Prostate gland (tissue), 2 donors: ENCODE data around the gene DLGAP1. TPM values are rescaled to one million over a fixed set of nuclear protein-coding genes. Genes with fewer than 3 reads are reported as not detected.
"Not testable (repeated sequence)": the region's sequence is repeated elsewhere in the genome, so short reads cannot be mapped to it uniquely, and the experiment has no call there.

Experiments used
- DNase-seq: peaks from one replicate; pipeline ENCODE4 v3.0.0-alpha.2; 2019; ENCODE audit warnings: low spot score
- H3K27ac ChIP-seq, 2 donors: fragments of 200-600 bp; sonication (generic); 2 replicates each; pipeline ENCODE4 v1.5.1; 2017 to 2019
- H3K27me3 ChIP-seq: fragments of 200-600 bp; sonication (generic); replicated peaks from 2 replicates; pipeline ENCODE4 v1.5.1; 2019; ENCODE audit not compliant: insufficient read depth
- H3K36me3 ChIP-seq, 2 donors: fragments of 200-600 bp; sonication (generic); 1 replicate in 1 of 2; 2 replicates in 1 of 2; pipeline versions ENCODE4 v1.5.1 to v1.8.1; 2017 to 2019
- H3K4me1 ChIP-seq: fragments of 200-600 bp; sonication (generic); replicated peaks from 2 replicates; pipeline ENCODE4 v1.5.1; 2019
- H3K4me3 ChIP-seq, 2 donors: fragments of 200-600 bp; sonication (generic); 2 replicates each; pipeline ENCODE4 v1.5.1; 2017 to 2019
- H3K9me3 ChIP-seq: fragments of 200-600 bp; sonication (generic); 2 replicates; pipeline ENCODE4 v1.5.1; 2017
- POLR2A ChIP-seq: fragments of 450-650 bp; IDR thresholded peaks from one replicate; pipeline ENCODE4 v1.6.1; 2016; ENCODE audit warnings: antibody characterized with exemption, mild to moderate bottlenecking
- POLR2AphosphoS5 ChIP-seq: sonication (generic); formaldehyde crosslinking; IDR thresholded peaks from one replicate; pipeline ENCODE4 v1.6.1; 2017; ENCODE audit warnings: antibody characterized with exemption
- WGBS: methylation state at CpG from one replicate; pipeline ENCODE4 v1.1.5; 2018; 5-methylcytosine and 5-hydroxymethylcytosine counted together
- intact Hi-C: fragments of 100-400 bp; cut with DNase I; formaldehyde crosslinking; loops from one replicate; pipeline ENCODE4 v1.14.2; 2022
- total RNA-seq, 2 donors: library from RNA; depleted of rRNA; stranded (reverse); fragments of >200 nt; gene quantifications; one replicate each; pipeline ENCODE4 v1.1.0, GENCODE V29; 2016
- TF ChIP-seq, protein P1 (sequence below), 4 experiments: fragments of 200-600 bp in 2 of 4; fragments of 450-650 bp in 2 of 4; sonication (generic) in 2 of 4; IDR thresholded peaks; 1 replicate in 3 of 4; 2 replicates in 1 of 4; pipeline ENCODE4 v1.5.1; 2016 to 2019; ENCODE audit warnings: antibody characterized with exemption in 4 of 4, mild to moderate bottlenecking in 2 of 4, moderate library complexity in 2 of 4

DLGAP1 gene
- total RNA-seq, 2 donors from 2014 or later = 42.2 to 66.7 TPM

DNA sequence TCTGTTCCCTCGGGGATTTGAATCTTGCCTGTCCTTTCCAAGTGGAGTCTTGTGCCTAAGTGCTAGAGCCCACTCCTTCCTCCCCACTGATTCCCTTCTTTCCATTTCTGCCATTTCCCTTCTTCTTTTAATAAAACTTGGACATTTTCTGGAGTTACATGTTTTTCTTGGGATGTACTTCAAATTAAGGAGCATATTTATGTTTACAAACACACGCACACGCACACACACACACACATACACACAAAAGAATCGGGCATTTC is 850.9 kb downstream of the DLGAP1 start:
- no peak for DNase-seq
- Histone ChIP-seq H3K4me3 (no peak overlapping the region), H3K4me1 (peaks cover 20% of the 10 kb centered on the region), H3K27me3 (no peaks in the 10 kb centered on the region), H3K9me3 (no peaks in the 10 kb centered on the region), H3K36me3 (no peaks in the 10 kb centered on the region), H3K27ac (peak overlapping the region; percentile 85 to 88)
- TF ChIP-seq, protein P1, sequence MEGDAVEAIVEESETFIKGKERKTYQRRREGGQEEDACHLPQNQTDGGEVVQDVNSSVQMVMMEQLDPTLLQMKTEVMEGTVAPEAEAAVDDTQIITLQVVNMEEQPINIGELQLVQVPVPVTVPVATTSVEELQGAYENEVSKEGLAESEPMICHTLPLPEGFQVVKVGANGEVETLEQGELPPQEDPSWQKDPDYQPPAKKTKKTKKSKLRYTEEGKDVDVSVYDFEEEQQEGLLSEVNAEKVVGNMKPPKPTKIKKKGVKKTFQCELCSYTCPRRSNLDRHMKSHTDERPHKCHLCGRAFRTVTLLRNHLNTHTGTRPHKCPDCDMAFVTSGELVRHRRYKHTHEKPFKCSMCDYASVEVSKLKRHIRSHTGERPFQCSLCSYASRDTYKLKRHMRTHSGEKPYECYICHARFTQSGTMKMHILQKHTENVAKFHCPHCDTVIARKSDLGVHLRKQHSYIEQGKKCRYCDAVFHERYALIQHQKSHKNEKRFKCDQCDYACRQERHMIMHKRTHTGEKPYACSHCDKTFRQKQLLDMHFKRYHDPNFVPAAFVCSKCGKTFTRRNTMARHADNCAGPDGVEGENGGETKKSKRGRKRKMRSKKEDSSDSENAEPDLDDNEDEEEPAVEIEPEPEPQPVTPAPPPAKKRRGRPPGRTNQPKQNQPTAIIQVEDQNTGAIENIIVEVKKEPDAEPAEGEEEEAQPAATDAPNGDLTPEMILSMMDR (IDR thresholded peaks at IDR 0.05) = no peak
- no peak for TF ChIP-seq POLR2A
- TF ChIP-seq POLR2AphosphoS5 = no peak
- intact Hi-C loops = loop anchor here (2.0 kb wide), 1 partner anchor 153 kb away; the partner anchor contains the start of gene TGIF1
- 11% methylated on average over 4 of the region's 4 CpGs for WGBS

DNA sequence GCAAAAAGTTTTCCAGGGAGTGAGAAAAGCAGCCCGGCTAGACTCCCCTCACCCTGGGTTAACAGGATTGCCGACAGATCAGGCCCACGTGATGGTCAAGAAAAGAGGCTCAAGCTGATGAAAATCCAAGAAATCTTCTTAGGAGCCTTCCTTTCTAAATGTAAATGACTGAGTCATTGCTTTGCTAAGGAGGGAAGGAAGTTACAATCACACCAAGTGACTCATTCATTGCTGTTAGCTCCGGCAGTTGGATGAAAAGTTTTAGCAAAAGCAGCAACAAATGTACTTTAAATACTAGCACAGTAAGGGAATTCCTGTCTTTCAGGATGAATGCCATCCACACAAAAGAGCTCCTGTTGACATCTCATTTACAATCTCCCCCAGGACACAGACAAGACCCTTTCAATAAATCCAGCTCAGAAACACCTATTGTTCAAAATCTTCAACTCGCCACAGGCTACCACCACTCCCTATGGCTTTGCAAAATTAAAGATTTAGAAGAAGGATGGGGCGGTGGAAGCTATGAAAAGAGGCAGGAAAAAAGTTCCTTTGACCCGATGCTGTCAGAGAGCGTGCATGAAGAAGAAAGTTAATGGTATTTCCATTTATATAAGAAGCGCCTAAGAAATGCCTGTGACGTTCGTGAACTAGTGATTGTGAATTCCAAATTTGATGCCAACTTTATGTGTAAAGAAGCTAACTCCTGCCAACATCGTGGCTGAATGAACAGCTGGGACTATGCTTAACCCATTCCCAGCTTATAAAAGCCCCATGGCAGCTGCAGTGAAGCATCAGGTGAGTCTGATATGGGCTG is 851.5 kb downstream of the DLGAP1 start:
- no peaks in the 10 kb centered on the region for H3K9me3 ChIP-seq
- TF ChIP-seq POLR2AphosphoS5 (peak; percentile 32), POLR2A (peak; percentile 41)
- TF ChIP-seq, protein P1 (IDR thresholded peaks at IDR 0.05) = no peak
- peak overlapping the region; percentile 7 to 24 for H3K4me3 ChIP-seq
- DNase-seq = peak; percentile 53
- WGBS = 2% methylated on average over 12 of the region's 12 CpGs
- peak overlapping the region; percentile 85 to 88 for H3K27ac ChIP-seq
- H3K36me3 ChIP-seq = no peaks in the 10 kb centered on the region
- intact Hi-C loops = loop anchor here (2.0 kb wide), 1 partner anchor 153 kb away; the partner anchor contains the start of gene TGIF1
- H3K27me3 ChIP-seq = no peaks in the 10 kb centered on the region
- H3K4me1 ChIP-seq = peaks cover 20% of the 10 kb centered on the region

DNA sequence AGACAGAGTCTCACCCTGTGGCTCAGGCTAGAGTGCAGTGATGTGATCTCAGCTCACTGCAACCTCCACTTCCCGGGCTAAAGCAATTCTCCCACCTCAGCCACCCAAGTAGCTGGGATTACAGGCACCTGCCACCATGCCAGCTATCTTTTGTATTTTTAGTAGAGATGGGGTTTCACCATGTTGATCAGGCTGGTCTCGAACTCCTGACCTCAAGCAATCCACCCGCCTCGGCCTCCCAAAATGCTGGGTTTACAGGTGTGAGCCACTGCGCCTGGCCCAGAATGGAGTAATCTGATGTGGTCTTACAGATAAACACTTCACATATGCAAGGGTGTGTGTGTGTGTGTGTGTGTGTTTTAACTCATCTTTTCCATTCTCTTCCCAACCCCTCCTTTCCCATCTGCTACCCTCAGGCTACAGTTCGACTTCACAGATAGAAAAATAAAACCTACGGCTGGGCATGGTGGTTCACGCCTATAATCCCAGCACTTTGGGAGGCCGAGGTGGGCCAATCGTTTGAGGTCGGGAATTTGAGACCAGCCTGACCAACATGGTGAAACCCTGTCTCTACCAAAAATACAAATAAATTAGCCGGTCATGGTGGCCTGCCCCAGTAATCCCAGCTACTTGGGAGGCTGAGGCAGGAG is 853.9 kb downstream of the DLGAP1 start:
- H3K27ac ChIP-seq, H3K36me3 ChIP-seq, H3K9me3 ChIP-seq, H3K4me3 ChIP-seq, H3K27me3 ChIP-seq, DNase-seq, intact Hi-C loops: not testable (repeated sequence)
- H3K4me1 ChIP-seq = peaks cover 22% of the 10 kb centered on the region
- 95% methylated on average over 12 of the region's 12 CpGs for WGBS

DNA sequence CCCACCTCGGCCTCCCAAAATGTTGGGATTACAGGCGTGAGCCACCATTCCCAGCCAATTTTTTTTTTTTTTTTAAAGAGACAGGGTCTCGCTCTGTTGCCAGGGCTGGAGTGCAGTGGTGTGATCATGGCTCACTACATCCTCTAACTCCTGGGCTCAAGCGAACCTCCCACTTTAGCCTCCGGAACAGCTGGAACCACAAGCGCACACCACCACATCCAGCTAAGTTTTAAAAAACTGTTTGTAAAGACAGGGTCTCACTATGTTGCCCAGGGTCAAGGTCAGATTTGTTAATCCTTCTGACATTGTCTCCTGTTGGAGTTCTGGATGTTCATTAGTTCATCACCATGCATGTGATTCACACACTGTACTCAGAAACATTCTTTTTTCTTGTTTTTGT is 855.2 kb downstream of the DLGAP1 start:
- no peaks in the 10 kb centered on the region for H3K36me3 ChIP-seq
- H3K27ac ChIP-seq = no peak overlapping the region
- H3K27me3 ChIP-seq = no peaks in the 10 kb centered on the region
- intact Hi-C loops = loop anchor here (5.0 kb wide), 1 partner anchor 443 kb away; no protein-coding TSS in a partner anchor
- peaks cover 24% of the 10 kb centered on the region for H3K4me1 ChIP-seq
- WGBS = 94% methylated on average over 6 of the region's 6 CpGs
- H3K4me3 ChIP-seq = no peak overlapping the region
- H3K9me3 ChIP-seq = no peaks in the 10 kb centered on the region
- TF ChIP-seq, protein P1 (IDR thresholded peaks at IDR 0.05) = no peak
- no peak for TF ChIP-seq POLR2AphosphoS5
- TF ChIP-seq POLR2A = no peak
- no peak for DNase-seq

DNA sequence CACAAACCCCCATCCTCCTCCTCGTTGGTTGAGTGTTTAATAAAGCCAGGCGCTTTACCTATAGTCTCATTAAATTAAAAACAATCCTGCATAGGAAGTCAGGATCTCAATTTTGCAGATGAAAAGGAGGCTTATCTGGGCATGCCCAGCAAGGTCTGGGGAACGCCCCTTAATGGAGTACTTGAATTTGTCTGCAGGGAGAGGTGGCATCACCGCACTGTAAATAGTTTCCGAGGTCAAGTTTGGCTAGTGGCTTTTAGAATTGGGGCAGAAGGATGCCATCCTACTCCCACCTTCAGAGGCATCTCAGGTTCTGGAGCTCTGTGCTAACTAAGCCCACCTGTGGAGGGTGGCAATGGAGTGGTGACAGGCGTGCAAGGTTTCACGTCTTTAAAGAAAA is 855.9 kb downstream of the DLGAP1 start:
- TF ChIP-seq POLR2AphosphoS5 = no peak
- TF ChIP-seq POLR2A = no peak
- TF ChIP-seq, protein P1 (IDR thresholded peaks at IDR 0.05) = no peak
- Histone ChIP-seq H3K4me1 (peaks cover 22% of the 10 kb centered on the region), H3K27ac (no peak overlapping the region), H3K9me3 (no peaks in the 10 kb centered on the region), H3K36me3 (no peaks in the 10 kb centered on the region), H3K4me3 (no peak overlapping the region), H3K27me3 (no peaks in the 10 kb centered on the region)
- no peak for DNase-seq
- WGBS = 76% methylated on average over 7 of the region's 7 CpGs
- intact Hi-C loops = loop anchor here (5.0 kb wide), 1 partner anchor 442 kb away; no protein-coding TSS in a partner anchor
